CD4-positive, alpha-beta T cell treated with Interleukin-6 for 4 hours (primary cell): ENCODE results near the gene C16orf96.
"Not testable (repeated sequence)": the region's sequence is repeated elsewhere in the genome, so short reads cannot be mapped to it uniquely, and the experiment has no call there.

Experiments used
- DNase-seq: peaks from one replicate; pipeline ENCODE4 v3.0.0-alpha.2; 2020; ENCODE audit warnings: mixed read lengths

C16orf96 gene

GRCh38 chr16:4570086-4570485 lies 13.9 kb downstream of the C16orf96 start:
- DNase-seq, result no peak

- DNase-seq, result no peak
Measured at GRCh38 chr16:4570688-4571321, 14.7 kb downstream of the C16orf96 start.

GRCh38 chr16:4572715-4573114 lies 16.6 kb downstream of the C16orf96 start:
- no peak for DNase-seq

- DNase-seq, result not testable (repeated sequence)
Measured at GRCh38 chr16:4573926-4574325, 17.8 kb downstream of the C16orf96 start.

GRCh38 chr16:4574919-4575705 lies 19.0 kb downstream of the C16orf96 start:
- no peak for DNase-seq

- DNase-seq, result no peak
Measured at GRCh38 chr16:4576008-4576407, 19.9 kb downstream of the C16orf96 start.

- no peak for DNase-seq
Measured at GRCh38 chr16:4578961-4579530, 22.9 kb downstream of the C16orf96 start.

GRCh38 chr16:4580250-4580649 lies 24.1 kb downstream of the C16orf96 start:
- no peak for DNase-seq

- DNase-seq, result no peak
Measured at GRCh38 chr16:4583906-4584305, 27.8 kb downstream of the C16orf96 start.

- DNase-seq, result no peak
Measured at GRCh38 chr16:4586291-4586690, 30.2 kb downstream of the C16orf96 start.

GRCh38 chr16:4588386-4588785 lies 32.2 kb downstream of the C16orf96 start:
- no peak for DNase-seq

- DNase-seq, result no peak
Measured at GRCh38 chr16:4588961-4589360, 32.8 kb downstream of the C16orf96 start.

GRCh38 chr16:4591191-4591590 lies 35.1 kb downstream of the C16orf96 start:
- no peak for DNase-seq

- no peak for DNase-seq
Measured at GRCh38 chr16:4591706-4592470, 35.7 kb downstream of the C16orf96 start.

GRCh38 chr16:4593086-4593485 lies 36.9 kb downstream of the C16orf96 start:
- DNase-seq, result no peak

GRCh38 chr16:4594433-4595410 lies 38.6 kb downstream of the C16orf96 start:
- DNase-seq, result no peak

- DNase-seq, result no peak
Measured at GRCh38 chr16:4597174-4597573, 41.0 kb downstream of the C16orf96 start.

- DNase-seq, result no peak
Measured at GRCh38 chr16:4599037-4599436, 42.9 kb downstream of the C16orf96 start.

- DNase-seq, result no peak
Measured at GRCh38 chr16:4599545-4599944, 43.4 kb downstream of the C16orf96 start.

- DNase-seq, result no peak
Measured at GRCh38 chr16:4601036-4601863, 45.1 kb downstream of the C16orf96 start.

GRCh38 chr16:4601864-4602186 lies 45.7 kb downstream of the C16orf96 start:
- DNase-seq, result no peak
